ENCODE results near the gene SCRN3. TPM values are rescaled to one million over a fixed set of nuclear protein-coding genes. Genes with fewer than 3 reads are reported as not detected.

The SCRN3 gene
- total RNA-seq, 1 donor from 2014 or later = 25.9 TPM

DNA sequence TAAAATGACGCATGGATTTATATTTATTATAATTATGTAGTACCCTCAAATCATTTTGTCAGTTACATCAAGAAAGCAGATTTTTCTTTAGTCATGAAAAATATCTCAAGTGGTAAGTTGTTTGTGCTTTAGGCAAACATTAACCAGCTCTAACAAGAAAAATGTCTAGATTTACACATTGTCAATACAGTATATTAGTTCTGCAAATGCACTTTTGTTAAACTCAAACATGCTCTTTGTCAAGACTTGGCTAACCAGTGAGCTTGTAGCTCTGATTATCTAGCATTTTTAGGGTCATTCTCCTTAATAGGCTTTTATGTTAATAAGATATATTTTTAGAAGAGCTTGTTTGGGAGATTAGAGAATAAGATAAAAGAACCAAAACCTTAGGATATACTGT, 32.7 kb downstream of the SCRN3 start:
- Mint-ChIP-seq H3K27ac (no peak overlapping the region), H3K9me3 (peaks cover 10% of the 10 kb centered on the region), H3K4me3 (no peak overlapping the region), H3K36me3 (peaks cover 30% of the 10 kb centered on the region), H3K27me3 (no peaks in the 10 kb centered on the region), H3K4me1 (ENCODE audit: unreplicated experiment) (no peaks in the 10 kb centered on the region)
- DNase-seq (ENCODE audit: extremely low spot score, unreplicated experiment) = no peak
- TF ChIP-seq, protein P1, sequence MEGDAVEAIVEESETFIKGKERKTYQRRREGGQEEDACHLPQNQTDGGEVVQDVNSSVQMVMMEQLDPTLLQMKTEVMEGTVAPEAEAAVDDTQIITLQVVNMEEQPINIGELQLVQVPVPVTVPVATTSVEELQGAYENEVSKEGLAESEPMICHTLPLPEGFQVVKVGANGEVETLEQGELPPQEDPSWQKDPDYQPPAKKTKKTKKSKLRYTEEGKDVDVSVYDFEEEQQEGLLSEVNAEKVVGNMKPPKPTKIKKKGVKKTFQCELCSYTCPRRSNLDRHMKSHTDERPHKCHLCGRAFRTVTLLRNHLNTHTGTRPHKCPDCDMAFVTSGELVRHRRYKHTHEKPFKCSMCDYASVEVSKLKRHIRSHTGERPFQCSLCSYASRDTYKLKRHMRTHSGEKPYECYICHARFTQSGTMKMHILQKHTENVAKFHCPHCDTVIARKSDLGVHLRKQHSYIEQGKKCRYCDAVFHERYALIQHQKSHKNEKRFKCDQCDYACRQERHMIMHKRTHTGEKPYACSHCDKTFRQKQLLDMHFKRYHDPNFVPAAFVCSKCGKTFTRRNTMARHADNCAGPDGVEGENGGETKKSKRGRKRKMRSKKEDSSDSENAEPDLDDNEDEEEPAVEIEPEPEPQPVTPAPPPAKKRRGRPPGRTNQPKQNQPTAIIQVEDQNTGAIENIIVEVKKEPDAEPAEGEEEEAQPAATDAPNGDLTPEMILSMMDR (conservative IDR thresholded peaks at IDR 0.05) = no peak

DNA sequence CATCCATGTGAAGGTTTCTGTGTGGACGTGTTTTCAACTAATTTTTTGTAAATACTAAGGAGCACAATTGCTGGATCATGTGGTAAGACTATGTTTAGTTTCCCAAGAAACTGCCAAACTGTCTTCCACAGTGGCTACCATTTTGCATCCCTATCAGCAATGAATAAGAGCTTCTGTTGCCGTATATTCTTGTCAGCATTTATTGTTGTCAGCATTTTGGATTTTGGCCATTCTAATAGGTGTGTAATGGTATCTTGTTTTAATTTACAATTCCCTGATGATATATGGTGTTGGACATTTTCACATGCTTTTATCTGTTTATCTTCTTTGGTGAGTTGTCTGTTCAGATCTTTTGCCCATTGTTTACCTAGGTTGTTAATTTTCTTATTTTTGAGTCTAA, 34.5 kb downstream of the SCRN3 start:
- H3K9me3 Mint-ChIP-seq = peaks cover 10% of the 10 kb centered on the region
- H3K4me3 Mint-ChIP-seq = no peak overlapping the region
- no peaks in the 10 kb centered on the region for H3K4me1 Mint-ChIP-seq (ENCODE audit: unreplicated experiment)
- no peaks in the 10 kb centered on the region for H3K27me3 Mint-ChIP-seq
- H3K36me3 Mint-ChIP-seq = peaks cover 32% of the 10 kb centered on the region
- H3K27ac Mint-ChIP-seq = no peak overlapping the region
- DNase-seq (ENCODE audit: extremely low spot score, unreplicated experiment) = no peak
- TF ChIP-seq, protein P1 (conservative IDR thresholded peaks at IDR 0.05) = no peak

DNA sequence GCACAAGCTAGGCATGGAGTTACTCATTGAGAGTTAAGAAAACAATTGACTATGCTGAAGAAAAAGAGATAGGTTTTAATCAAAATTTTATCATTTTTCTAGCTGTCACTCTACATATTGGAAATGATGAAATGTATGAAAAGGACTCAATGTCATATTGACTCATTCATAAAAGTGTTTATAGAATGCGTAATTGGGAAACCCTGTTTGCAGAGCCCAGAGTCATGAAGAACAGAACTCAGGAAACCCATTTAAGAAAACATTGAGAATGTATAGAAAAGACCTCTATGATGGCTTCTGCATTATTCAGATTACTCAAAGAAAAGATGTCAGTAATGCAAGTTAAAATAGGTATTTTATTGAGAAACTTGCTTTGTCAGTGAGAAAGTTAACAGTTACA, 36.4 kb downstream of the SCRN3 start:
- no peak overlapping the region for H3K27ac Mint-ChIP-seq
- TF ChIP-seq, protein P1 (conservative IDR thresholded peaks at IDR 0.05) = no peak

DNA sequence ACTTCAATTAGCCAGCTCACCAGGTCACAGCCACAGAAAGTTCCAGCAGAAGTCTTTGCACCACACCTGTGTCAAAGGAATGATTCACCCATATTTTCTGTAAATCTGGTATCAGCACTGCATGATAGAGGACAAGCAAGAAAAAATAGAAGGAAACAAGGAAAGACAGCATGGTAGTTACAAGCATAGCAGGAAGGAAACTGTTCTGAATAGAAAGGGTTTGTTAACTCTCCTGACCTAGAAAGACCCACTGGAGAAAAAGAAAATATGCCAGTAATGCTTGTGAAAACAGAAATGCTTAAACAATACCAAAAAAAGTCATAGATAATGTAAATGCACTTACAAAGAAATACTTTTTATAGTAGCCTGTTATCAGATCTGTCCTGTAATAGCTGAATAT, 40.8 kb downstream of the SCRN3 start:
- Mint-ChIP-seq H3K36me3 (peaks cover 5% of the 10 kb centered on the region), H3K27ac (no peak overlapping the region), H3K9me3 (no peaks in the 10 kb centered on the region), H3K4me3 (no peak overlapping the region), H3K27me3 (no peaks in the 10 kb centered on the region), H3K4me1 (ENCODE audit: unreplicated experiment) (no peaks in the 10 kb centered on the region)
- DNase-seq (ENCODE audit: extremely low spot score, unreplicated experiment) = no peak
- TF ChIP-seq, protein P1 (conservative IDR thresholded peaks at IDR 0.05) = no peak

More for the DNA sequence above, 36.4 kb downstream of the SCRN3 start:
- Mint-ChIP-seq H3K4me1 (ENCODE audit: unreplicated experiment) (no peaks in the 10 kb centered on the region), H3K9me3 (peaks cover 10% of the 10 kb centered on the region), H3K27me3 (no peaks in the 10 kb centered on the region), H3K36me3 (peaks cover 32% of the 10 kb centered on the region), H3K4me3 (no peak overlapping the region)
- DNase-seq (ENCODE audit: extremely low spot score, unreplicated experiment) = no peak

DNA sequence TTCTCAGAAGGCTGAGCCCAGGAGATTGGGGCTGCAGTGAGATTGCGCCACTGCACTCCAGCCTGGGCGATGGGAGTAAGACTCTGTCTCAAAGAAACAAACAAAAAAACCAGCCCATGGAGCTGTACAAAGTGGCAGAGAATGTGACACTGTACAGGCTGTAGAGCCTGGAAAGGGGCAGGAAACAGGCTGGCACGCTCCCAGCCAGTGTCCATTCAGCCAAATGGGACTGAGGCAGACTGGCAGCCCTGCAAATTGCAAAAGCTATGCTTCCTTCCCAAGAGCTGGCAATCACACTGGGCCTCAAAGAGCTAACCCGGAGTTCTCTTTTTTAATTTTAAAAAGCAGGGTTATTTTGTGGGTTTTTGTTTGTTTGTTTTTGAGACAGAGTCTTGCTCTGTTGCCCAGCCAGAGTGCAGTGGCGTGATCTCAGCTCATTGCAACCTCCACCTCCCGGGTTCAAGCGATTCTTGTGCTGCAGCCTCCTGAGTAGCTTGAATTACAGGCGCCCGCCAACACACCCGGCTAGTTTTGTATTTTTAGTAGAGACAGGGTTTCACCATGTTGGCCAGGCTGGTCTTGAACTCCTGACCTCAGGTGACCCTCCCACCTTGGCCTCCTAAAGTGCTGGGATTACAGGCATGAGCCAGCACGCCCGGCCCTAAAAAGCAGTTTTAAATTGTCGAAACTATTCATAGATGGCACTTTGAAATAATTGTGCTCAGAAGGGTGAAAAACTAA, 42.8 kb downstream of the SCRN3 start:
- peaks cover under 1% of the 10 kb centered on the region for H3K36me3 Mint-ChIP-seq
- TF ChIP-seq, protein P1 (conservative IDR thresholded peaks at IDR 0.05) = no peak

More for the DNA sequence above, 42.8 kb downstream of the SCRN3 start:
- Mint-ChIP-seq H3K27me3 (no peaks in the 10 kb centered on the region), H3K4me1 (ENCODE audit: unreplicated experiment) (no peaks in the 10 kb centered on the region), H3K27ac (no peak overlapping the region), H3K9me3 (no peaks in the 10 kb centered on the region), H3K4me3 (no peak overlapping the region)
- no peak for DNase-seq (ENCODE audit: extremely low spot score, unreplicated experiment)
